PC-3 (cell line): ENCODE results near the gene MLF2.

Experiments used
- CTCF ChIP-seq: fragments of 300-600 bp; sonication (generic); conservative IDR thresholded peaks from 2 replicates; pipeline ENCODE4 v1.5.1; 2017; ENCODE audit warnings: antibody characterized with exemption, low read depth, mild to moderate bottlenecking, low read length
- EZH2 ChIP-seq: fragments of 300-600 bp; sonication (generic); IDR thresholded peaks from one replicate; pipeline ENCODE4 v1.6.1; 2017; ENCODE audit warnings: antibody characterized with exemption, mild to moderate bottlenecking, low read length; ENCODE audit not compliant: unreplicated experiment
- EZH2phosphoT487 ChIP-seq: fragments of 300-600 bp; sonication (generic); IDR thresholded peaks from 2 replicates; pipeline ENCODE4 v1.6.1; 2018; ENCODE audit warnings: mild to moderate bottlenecking, antibody characterized with exemption, low read length, borderline replicate concordance

GRCh38 chr12:6722863-6723262, 30.1 kb downstream of the MLF2 start:
- TF ChIP-seq CTCF (no peak), EZH2 (no peak), EZH2phosphoT487 (no peak)
